HepG2 (cell line): Measurements from ENCODE around the gene SNAI3. TPM values are rescaled to one million over a fixed set of nuclear protein-coding genes. Genes with fewer than 3 reads are reported as not detected.

Experiments used
- ATAC-seq: fragments of 200-7000 bp; cut with Tn5 transposase; 3 replicates; pipeline ENCODE4 v1.9.1; 2020; ENCODE audit warnings: mild to moderate bottlenecking, moderate library complexity
- BruUV-seq: library from RNA; stranded (reverse); fragments of 400-500 nt; replicated peaks from 2 replicates; lab custom pipeline; 2021; lab: Mats Ljungman, UMichigan
- CTCF ChIA-PET: fragments of 300-600 bp; formaldehyde crosslinking; extraction: SDS; loops from one replicate; lab custom pipeline; 2021; ENCODE audit warnings: low total read pairs, inconsistent platforms, low intra/inter-chr PET ratio; lab: Yijun Ruan, JAX
- POLR2A ChIA-PET: fragments of 350-600 bp; sonication (Branson Sonifier 250); formaldehyde crosslinking; loops from one replicate; lab custom pipeline; 2020; ENCODE audit warnings: antibody characterized with exemption, inconsistent platforms; lab: Yijun Ruan, JAX
- DNase-seq: peaks from one replicate; pipeline ENCODE4 v3.0.0-alpha.2; 2015; ENCODE audit warnings: low spot score
- FAIRE-seq: peaks from 3 replicates; lab custom pipeline; 2011; peaks lifted over from hg19 to GRCh38; lab: Jason Lieb, UNC
- H2AFZ ChIP-seq: one replicate; pipeline ENCODE4 v1.6.1; 2011; ENCODE audit warnings: low read length, inconsistent platforms
- H3K27ac ChIP-seq: fragments of 300-600 bp; 3 replicates; pipeline ENCODE4 v1.8.0; 2011; ENCODE audit warnings: mixed run types, mild to moderate bottlenecking, mixed read lengths, low read length, inconsistent platforms; ENCODE audit not compliant: insufficient read depth; ENCODE audit errors: extremely low read length
- H3K27me3 ChIP-seq, 2 experiments: fragments of 200-600 bp in 1 of 2; 2 replicates in 1 of 2; 3 replicates in 1 of 2; pipeline versions ENCODE4 v1.6.0 to v1.8.0; 2011; ENCODE audit warnings: low read length in 2 of 2, mild to moderate bottlenecking in 2 of 2, moderate library complexity in 2 of 2, inconsistent platforms in 1 of 2; ENCODE audit not compliant: insufficient read depth in 2 of 2, control insufficient read depth in 1 of 2
- H3K36me3 ChIP-seq, 2 experiments: fragments of 200-600 bp in 1 of 2; replicated peaks in 1 of 2; 2 replicates in 1 of 2; 3 replicates in 1 of 2; pipeline versions ENCODE4 v1.5.1 to v1.8.0; 2011; ENCODE audit warnings: low read length in 2 of 2, inconsistent platforms in 1 of 2; ENCODE audit not compliant: insufficient read depth in 2 of 2, control insufficient read depth in 1 of 2
- H3K4me1 ChIP-seq: 2 replicates; pipeline ENCODE4 v1.5.1; 2012; ENCODE audit warnings: low read length, inconsistent platforms; ENCODE audit not compliant: insufficient read depth
- H3K4me2 ChIP-seq: 2 replicates; pipeline ENCODE4 v1.6.0; 2011; ENCODE audit warnings: low read depth, low read length, inconsistent platforms
- H3K4me3 ChIP-seq, 3 experiments: fragments of 200-600 bp in 1 of 3; sonication (generic), shearing (Covaris generic) in 1 of 3; replicated peaks in 1 of 3; 2 replicates each; pipeline ENCODE4 v1.5.1; 2011 to 2016; ENCODE audit warnings: low read length in 3 of 3, inconsistent platforms in 2 of 3, low read depth in 2 of 3, mild to moderate bottlenecking in 2 of 3, control low read depth in 1 of 3, mixed read lengths in 1 of 3; ENCODE audit not compliant: insufficient read depth in 1 of 3
- H3K79me2 ChIP-seq: one replicate; pipeline ENCODE4 v1.6.1; 2011; ENCODE audit warnings: low read length, inconsistent platforms; ENCODE audit not compliant: insufficient read depth
- H3K9ac ChIP-seq: 2 replicates; pipeline ENCODE4 v1.6.0; 2011; ENCODE audit warnings: mild to moderate bottlenecking, low read depth, low read length, inconsistent platforms; ENCODE audit not compliant: insufficient read depth
- H3K9me3 ChIP-seq: 2 replicates; pipeline ENCODE4 v1.5.1; 2012; ENCODE audit warnings: mild to moderate bottlenecking, low read length
- H4K20me1 ChIP-seq: 2 replicates; pipeline ENCODE4 v1.6.0; 2011; ENCODE audit warnings: inconsistent platforms, mild to moderate bottlenecking, low read length, moderate library complexity; ENCODE audit not compliant: insufficient read depth
- KDM5A ChIP-seq: fragments of 200-600 bp; sonication (generic); IDR thresholded peaks from 2 replicates; pipeline ENCODE4 v1.7.0; 2018; ENCODE audit warnings: antibody characterized with exemption, mild to moderate bottlenecking, low read length, borderline replicate concordance
- MED8 ChIP-seq: sonication (generic); formaldehyde crosslinking; IDR thresholded peaks from 2 replicates; pipeline ENCODE4 v1.8.1; 2023; ENCODE audit warnings: mild to moderate bottlenecking, missing genetic modification reagents; ENCODE audit not compliant: insufficient replicate concordance
- MXD1 ChIP-seq: sonication (generic); formaldehyde crosslinking; IDR thresholded peaks from 2 replicates; pipeline ENCODE4 v1.4.0; 2020; ENCODE audit warnings: mild to moderate bottlenecking, missing genetic modification reagents
- POGK ChIP-seq: sonication (generic); formaldehyde crosslinking; conservative IDR thresholded peaks from 2 replicates; pipeline ENCODE4 v1.8.0; 2022; ENCODE audit warnings: mild to moderate bottlenecking, moderate library complexity, missing genetic modification reagents
- UBTF ChIP-seq: sonication (generic); formaldehyde crosslinking; IDR thresholded peaks from 2 replicates; pipeline ENCODE4 v1.4.0; 2020; ENCODE audit warnings: mild to moderate bottlenecking, missing genetic modification reagents
- WIZ ChIP-seq: sonication (generic); formaldehyde crosslinking; IDR thresholded peaks from 2 replicates; pipeline ENCODE4 v1.5.1; 2020; ENCODE audit warnings: mild to moderate bottlenecking, missing genetic modification reagents
- ZC3H13 ChIP-seq: sonication (generic); formaldehyde crosslinking; IDR thresholded peaks from 2 replicates; pipeline ENCODE4 v1.8.1; 2023; ENCODE audit warnings: mild to moderate bottlenecking, missing genetic modification reagents, moderate library complexity
- ZFP37 ChIP-seq: sonication (generic); formaldehyde crosslinking; IDR thresholded peaks from 2 replicates; pipeline ENCODE4 v1.4.0; 2020; ENCODE audit warnings: missing genetic modification reagents, borderline replicate concordance
- ZNF136 ChIP-seq: sonication (generic); formaldehyde crosslinking; IDR thresholded peaks from 2 replicates; pipeline ENCODE4 v1.8.1; 2022; ENCODE audit warnings: low read depth, mild to moderate bottlenecking, moderate library complexity, missing genetic modification reagents
- ZNF234 ChIP-seq: sonication (generic); formaldehyde crosslinking; conservative IDR thresholded peaks from 2 replicates; pipeline ENCODE4 v1.5.1; 2020; ENCODE audit warnings: mild to moderate bottlenecking, missing genetic modification reagents
- ZNF687 ChIP-seq: sonication (generic); formaldehyde crosslinking; IDR thresholded peaks from 2 replicates; pipeline ENCODE4 v1.5.1; 2020; ENCODE audit warnings: mild to moderate bottlenecking, missing genetic modification reagents, moderate library complexity
- ZNF776 ChIP-seq: sonication (generic); formaldehyde crosslinking; IDR thresholded peaks from 2 replicates; pipeline ENCODE4 v1.4.0; 2020; ENCODE audit warnings: mild to moderate bottlenecking, missing genetic modification reagents
- ZSCAN21 ChIP-seq: sonication (generic); formaldehyde crosslinking; IDR thresholded peaks from 2 replicates; pipeline ENCODE4 v1.8.0; 2022; ENCODE audit warnings: mild to moderate bottlenecking, missing genetic modification reagents, moderate library complexity, borderline replicate concordance
- WGBS: methylation state at CpG from one replicate; pipeline ENCODE4 v1.1.6; 2017; ENCODE audit warnings: low lambda C conversion rate; 5-methylcytosine and 5-hydroxymethylcytosine counted together
- in situ Hi-C: cut with HindIII; loops from 2 replicates; pipeline ENCODE4 v1.10.0; 2017; ENCODE audit warnings: low pct_unique_long_range_greater_than_20kb; ENCODE audit not compliant: extremely low pct_ligation_motif_present
- intact Hi-C: fragments of 100-400 bp; cut with micrococcal nuclease; formaldehyde crosslinking; loops from one replicate; pipeline ENCODE4 v1.10.0; 2022; ENCODE audit not compliant: unreplicated experiment
- polyA plus RNA-seq, 8 experiments: library from polyadenylated mRNA; depleted of rRNA in 3 of 8; stranded (reverse) in 7 of 8; unstranded in 1 of 8; fragments of >200 nt; fragmentation: Illumina TruSeq in 4 of 8; extraction: Trizol in 4 of 8; gene quantifications; 2 replicates each; pipeline versions ENCODE4 v1.2.1 to v1.2.3, GENCODE V29; 2011 to 2016; ENCODE audit warnings: low read depth in 4 of 8, missing spikeins in 1 of 8, mixed read lengths in 1 of 8; ENCODE audit not compliant: insufficient read depth in 1 of 8
- total RNA-seq, 5 experiments: library from RNA; depleted of rRNA; stranded (reverse); fragments of >200 nt; fragmentation: Illumina TruSeq; extraction: Trizol; gene quantifications; 2 replicates each; pipeline ENCODE4 v1.2.3, GENCODE V29; 2016; ENCODE audit warnings: low read depth in 1 of 5

SNAI3 gene
- total and polyA plus RNA-seq, 2 of the 13 experiments (the other 11 are each of a cell fraction or from before 2014, with no cell fraction given) = 0.09 to 0.18 TPM

- FAIRE-seq = no peak
- POLR2A ChIA-PET = no interaction called here
- WGBS = 63% methylated on average over 15 of the region's 32 CpGs
- TF ChIP-seq UBTF (CRISPR knock-in tag) (0 out of 2 replicates have a peak, but pooled peaks have one; percentile 0), MED8 (CRISPR knock-in tag) (peak; percentile 40), WIZ (CRISPR knock-in tag) (0 out of 2 replicates have a peak, but pooled peaks have one; percentile 42), MXD1 (CRISPR knock-in tag) (0 out of 2 replicates have a peak, but pooled peaks have one; percentile 28), ZNF687 (peak; percentile 29), ZFP37 (no peak), ZNF234 (CRISPR knock-in tag) (0 out of 2 replicates have a peak, but pooled peaks have one; percentile 39), POGK (CRISPR knock-in tag) (0 out of 2 replicates have a peak, but pooled peaks have one; percentile 42), ZNF136 (CRISPR knock-in tag) (no peak), ZC3H13 (CRISPR knock-in tag) (peak; percentile 62), ZSCAN21 (peak; percentile 17; the same call in 1 of the 2 replicates), KDM5A (no peak), ZNF776 (CRISPR knock-in tag) (peak; percentile 21; the same call in 1 of the 2 replicates)
Measured at GRCh38 chr16:88678224-88678979, 7.9 kb downstream of the SNAI3 start.

More at GRCh38 chr16:88678224-88678979, 7.9 kb downstream of the SNAI3 start:
- Histone ChIP-seq H3K27ac (no peak overlapping the region), H3K4me1 (peaks cover 36% of the 10 kb centered on the region), H2AFZ (no peak overlapping the region), H3K36me3 (no peaks in the 10 kb centered on the region; a peak in 1 of 5 replicates), H4K20me1 (peaks cover 5% of the 10 kb centered on the region; the same call in 1 of the 2 replicates), H3K9me3 (no peaks in the 10 kb centered on the region), H3K4me2 (no peak overlapping the region), H3K9ac (no peak overlapping the region), H3K79me2 (no peaks in the 10 kb centered on the region), H3K4me3 (no peak overlapping the region), H3K27me3 (peaks cover 7 to 23% of the 10 kb centered on the region in 2 experiments; a peak in 4 of 5 replicates)
- intact Hi-C loops = no loop called here
- BruUV-seq = no TSS peak
- DNase-seq = no peak
- no peak for ATAC-seq
- in situ Hi-C loops = no loop called here
- CTCF ChIA-PET = no interaction called here
